GM21360 (cell line): Measurements from ENCODE around the gene SLC22A15.
A peak's percentile ranks its signal among the peaks of the same experiment; 100 is the strongest.

ENCODE experiments used
- ATAC-seq: cut with Tn5 transposase; IDR thresholded peaks from one replicate; pipeline ENCODE4 v1.9.1; 2021; ENCODE audit warnings: mild to moderate bottlenecking, moderate library complexity; ENCODE audit not compliant: unreplicated experiment

Gene SLC22A15

DNA sequence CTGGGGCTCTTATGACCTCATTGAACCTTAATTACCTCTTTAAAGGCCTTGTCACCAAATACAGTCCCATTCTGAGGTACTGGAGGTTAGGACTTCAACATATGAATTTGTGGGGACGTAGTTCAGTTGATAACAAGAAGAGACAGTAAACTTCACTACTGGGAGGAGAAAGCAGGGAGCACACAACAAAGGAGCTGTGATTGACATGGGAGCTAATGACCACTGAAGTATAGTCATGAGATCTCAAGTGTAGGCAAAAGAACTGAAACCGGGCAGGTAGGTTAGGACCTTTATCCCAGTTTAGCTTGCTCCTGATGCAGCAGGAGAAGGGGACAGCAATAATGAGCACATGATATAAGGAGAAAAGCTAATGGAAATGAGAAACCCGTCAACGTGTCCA is 123.1 kb downstream of the SLC22A15 start:
- ATAC-seq: no peak

- ATAC-seq: no peak
Observed at GRCh38 chr1:116099919-116100318, 123.6 kb downstream of the SLC22A15 start.

- peak; percentile 49 for ATAC-seq
Observed at GRCh38 chr1:116104667-116105066, 128.4 kb downstream of the SLC22A15 start.

DNA sequence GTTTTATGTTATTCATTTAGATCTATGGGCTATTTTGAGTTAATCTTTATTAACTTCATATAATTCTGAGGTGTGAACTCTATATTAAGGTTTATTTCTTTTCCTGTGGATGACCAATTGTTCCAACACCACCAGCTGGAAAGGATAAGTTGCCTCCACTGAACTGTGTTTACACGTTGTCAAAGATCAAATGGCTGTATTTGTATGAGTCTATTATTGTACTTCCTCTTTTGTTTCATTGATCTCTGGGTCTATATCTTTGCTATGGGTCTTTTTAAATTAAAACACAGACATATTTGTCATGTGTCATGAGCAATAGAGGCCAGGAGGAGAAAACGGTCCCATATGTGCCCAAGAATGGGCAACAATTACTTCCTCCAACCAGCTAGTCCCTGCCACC is 129.7 kb downstream of the SLC22A15 start:
- ATAC-seq: no peak

DNA sequence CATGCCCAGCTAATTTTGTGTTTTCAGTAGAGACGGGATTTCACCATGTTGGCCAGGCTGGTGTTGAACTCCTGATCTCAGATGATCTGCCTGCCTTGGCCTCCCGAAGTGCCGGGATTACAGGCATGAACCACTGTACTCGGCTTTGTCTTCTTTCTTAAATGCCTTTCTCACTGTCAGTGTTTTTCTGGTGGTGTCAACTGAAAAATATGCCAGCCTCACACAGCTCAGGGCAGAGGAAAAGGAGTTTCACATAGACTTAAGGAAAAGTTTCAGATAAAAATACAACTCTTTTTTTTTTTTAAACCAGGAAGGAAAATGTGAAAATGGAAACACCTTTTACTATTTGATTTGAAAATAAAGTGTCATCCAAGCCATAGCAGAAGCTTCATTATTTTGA is 130.3 kb downstream of the SLC22A15 start:
- ATAC-seq: no peak

GRCh38 chr1:116107371-116107770 is 131.1 kb downstream of the SLC22A15 start:
- no peak for ATAC-seq

DNA sequence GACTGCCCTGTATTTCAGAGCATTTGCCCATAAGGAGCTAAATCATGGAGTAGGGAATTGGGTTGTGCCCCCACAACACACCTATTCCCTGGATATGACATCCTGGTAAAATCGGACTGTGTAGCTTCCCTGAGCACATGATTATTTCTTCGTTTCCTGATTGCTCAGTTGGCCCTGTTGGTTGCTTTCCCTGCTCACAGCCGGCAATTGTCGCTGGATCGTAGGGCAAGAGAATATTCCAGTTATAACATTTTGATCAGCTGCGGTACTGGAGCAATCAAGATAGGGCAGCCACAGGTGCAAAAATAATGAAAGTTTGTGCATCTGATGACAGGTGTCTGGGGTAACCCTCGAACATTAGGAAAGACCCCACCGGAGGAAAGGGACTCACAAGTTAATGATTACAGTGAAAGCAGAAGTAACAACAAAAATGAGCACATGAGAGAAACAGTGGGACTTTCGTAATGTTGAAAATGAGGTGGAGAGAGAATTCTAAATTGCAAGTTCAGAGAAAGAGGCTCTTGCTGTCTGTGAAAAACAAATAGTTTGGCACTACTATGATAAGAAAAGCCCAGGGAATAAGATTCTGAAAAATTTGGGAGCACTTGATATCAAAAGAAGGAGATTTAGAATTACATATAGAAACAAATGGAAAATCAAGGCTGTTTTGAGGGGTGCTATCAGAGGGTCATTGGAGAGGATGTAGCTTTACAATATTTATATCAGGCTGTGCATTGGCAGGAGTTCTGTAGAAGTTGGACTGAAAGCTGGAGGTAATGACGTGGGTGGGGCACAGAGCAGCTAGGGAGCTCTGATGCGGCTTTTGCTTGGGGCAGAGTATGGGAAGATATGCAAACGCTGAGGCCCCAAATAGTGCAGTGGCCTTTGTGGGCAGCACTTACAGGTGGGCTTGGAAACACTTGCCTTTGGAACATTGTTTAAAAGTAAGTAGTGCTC is 134.5 kb downstream of the SLC22A15 start, which contains the start of gene MAB21L3:
TSS of gene MAB21L3 (plus strand) at position 833 of the 957 bp plus-strand sequence. CDS start 1,217 bp downstream, outside the sequence.
- no peak for ATAC-seq

DNA sequence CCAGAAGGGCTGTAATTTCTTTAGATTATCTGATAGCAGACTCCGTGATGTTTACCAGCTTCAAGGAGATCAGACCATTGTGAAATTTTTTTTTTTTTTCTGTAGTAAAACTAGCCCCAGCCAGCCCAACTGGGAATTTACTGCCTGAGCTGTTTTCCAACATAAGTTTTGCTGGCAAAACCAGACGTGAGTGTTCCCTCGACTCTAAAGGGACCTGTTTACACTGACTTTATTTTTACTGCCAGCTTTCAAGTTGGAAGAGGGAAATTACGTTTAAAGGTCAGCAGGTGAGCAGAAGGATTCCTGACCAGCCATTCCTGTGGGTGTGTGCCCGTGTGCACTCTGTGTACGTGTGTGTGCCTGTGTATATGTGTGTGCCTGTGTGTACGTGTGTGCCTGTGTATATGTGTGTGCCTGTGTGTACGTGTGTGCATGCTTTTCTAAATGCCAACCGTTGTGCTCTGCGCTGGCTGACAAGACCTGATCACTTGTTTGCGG is 135.3 kb downstream of the SLC22A15 start:
- ATAC-seq: no peak

DNA sequence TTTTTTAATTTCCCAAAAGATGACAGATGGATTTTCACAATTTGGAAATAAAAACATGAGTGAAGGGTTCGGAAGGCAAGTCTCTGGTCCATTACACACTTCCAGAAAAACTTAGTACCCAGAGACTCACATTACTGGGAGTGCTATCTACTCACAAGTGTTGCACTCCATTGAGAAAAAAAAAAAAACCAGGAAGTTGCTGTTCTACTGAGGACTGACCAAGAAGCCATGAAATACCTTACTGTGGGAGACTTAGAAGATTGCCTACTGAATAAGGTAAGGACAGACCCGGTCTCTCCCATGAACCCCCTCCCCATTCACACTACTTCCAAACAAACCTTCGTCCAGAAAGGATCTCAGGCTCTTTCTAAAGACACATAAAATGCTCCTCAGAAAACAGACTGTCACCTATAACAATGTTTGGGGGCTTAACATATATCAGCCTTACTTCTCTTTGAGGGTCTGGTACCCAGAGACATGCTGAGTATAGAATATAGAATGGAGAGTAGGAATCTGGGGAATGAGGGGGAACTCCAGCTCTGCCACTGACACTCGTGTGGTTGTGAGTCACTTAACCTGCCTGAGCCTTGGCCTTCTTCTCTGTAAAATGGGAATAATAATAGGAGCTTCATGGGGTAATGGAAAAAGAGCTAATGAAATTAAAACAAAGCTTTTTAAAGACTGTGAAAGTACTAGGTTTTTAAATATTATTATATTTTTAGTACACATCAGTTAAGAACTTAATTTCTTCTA is 136.3 kb downstream of the SLC22A15 start:
- ATAC-seq: no peak

DNA sequence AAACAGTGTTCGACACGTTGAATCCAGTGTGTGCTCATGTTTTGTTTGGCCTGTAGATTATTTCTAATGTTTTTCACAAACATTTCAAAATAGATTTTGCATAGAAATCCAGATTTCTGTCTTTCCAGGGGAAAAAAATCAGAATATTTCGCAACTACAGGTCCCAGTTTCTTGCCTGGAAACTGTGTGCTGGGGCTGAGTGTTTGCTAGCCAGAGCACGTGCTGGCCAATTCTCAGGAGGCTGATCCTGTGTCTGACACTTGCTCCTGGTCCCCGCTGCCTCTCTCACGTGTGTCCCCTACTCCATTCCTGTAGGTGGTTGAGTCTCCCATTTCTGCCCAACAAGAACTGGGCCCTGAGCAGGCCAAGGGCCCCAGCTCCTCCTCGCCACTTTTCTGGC is 137.3 kb downstream of the SLC22A15 start:
- ATAC-seq: no peak

DNA sequence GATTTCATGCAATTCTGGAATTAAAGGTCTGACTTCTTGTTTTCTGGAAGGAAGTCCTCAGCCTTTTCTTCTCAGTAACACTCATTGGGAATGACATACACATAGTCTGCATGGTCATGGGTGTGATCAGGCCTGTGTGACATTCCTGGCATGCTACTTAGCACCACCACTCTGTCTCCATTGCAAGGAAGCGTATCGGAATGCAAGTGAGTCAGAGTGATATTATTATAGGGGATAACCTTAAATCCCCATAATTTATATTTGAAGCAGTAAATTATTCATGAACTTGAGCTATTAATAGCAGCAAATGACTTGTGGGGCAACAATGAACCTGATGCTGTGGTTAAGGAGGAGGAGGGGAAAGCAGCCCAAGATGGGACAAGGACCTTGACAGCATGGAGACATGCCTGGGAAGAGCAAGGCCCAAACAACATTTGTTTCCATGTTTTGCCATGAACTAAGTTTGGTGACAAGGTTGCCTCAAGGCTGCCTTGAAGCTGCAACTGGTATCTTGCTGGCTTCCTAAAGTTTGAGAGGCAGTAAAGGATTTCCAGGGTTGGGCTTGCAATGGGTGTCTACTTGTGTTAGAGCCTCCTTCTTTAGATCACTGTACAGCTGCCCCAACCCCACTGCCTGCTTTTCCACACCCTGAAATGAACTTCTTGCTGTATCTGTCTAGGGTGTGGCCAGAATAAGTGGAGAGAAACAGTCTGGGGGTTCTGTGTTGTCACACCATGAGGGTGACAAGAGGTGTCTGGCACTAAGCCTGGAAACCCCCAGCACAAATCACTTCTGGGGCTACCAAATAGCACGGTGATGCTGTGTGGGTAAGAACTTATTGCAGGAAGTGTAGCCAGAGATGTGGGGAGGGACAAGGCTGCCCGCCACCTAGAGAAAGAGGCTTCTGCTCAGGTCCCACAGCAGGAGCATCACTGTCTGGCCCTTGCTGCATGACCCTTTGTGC is 139.4 kb downstream of the SLC22A15 start:
- no peak for ATAC-seq

GRCh38 chr1:116118471-116118870 is 142.2 kb downstream of the SLC22A15 start:
- no peak for ATAC-seq
